GM10248 (cell line): ENCODE data around the gene ERC2.

Experiments
- CTCF ChIA-PET: fragments of 300-600 bp; sonication (Branson Sonifier 250); formaldehyde crosslinking; extraction: SDS; loops from one replicate; lab custom pipeline; 2021; ENCODE audit warnings: antibody characterized with exemption; lab: Yijun Ruan, JAX
- POLR2A ChIA-PET: fragments of 350-650 bp; sonication (Branson Sonifier 250); formaldehyde crosslinking; extraction: SDS; loops from one replicate; lab custom pipeline; 2020; ENCODE audit warnings: antibody characterized with exemption; lab: Yijun Ruan, JAX
- DNase-seq: peaks from one replicate; pipeline ENCODE4 v3.0.0; 2012; ENCODE audit errors: extremely low spot score
- CTCF ChIP-seq: IDR thresholded peaks from 2 replicates; pipeline ENCODE4 v1.5.1; 2012; ENCODE audit warnings: mild to moderate bottlenecking, low read depth; ENCODE audit errors: extremely low read depth, missing control alignments, control extremely low read depth

Gene ERC2

GRCh38 chr3:55467099-55467498, 1001.2 kb downstream of the ERC2 start:
- TF ChIP-seq CTCF: no peak
- ChIA-PET POLR2A (no interaction called here), CTCF (interaction anchor here (0.7 kb wide), 1 partner anchor 9 kb away, joined by 3 read pairs; no protein-coding TSS in a partner anchor)
- no peak for DNase-seq

- CTCF ChIA-PET: interaction anchor here (1.1 to 1.6 kb wide), 2 partner anchors 16 to 255 kb away, joined by 3 read pairs; no protein-coding TSS in a partner anchor
- no peak for DNase-seq
- POLR2A ChIA-PET: no interaction called here
- no peak for TF ChIP-seq CTCF
Observed at GRCh38 chr3:55466526-55466925, 1001.7 kb downstream of the ERC2 start.

- DNase-seq: no peak
- CTCF ChIA-PET: no interaction called here
- TF ChIP-seq CTCF: no peak
- POLR2A ChIA-PET: no interaction called here
Observed at GRCh38 chr3:55461896-55462295, 1006.4 kb downstream of the ERC2 start.

- ChIA-PET CTCF (no interaction called here), POLR2A (no interaction called here)
- no peak for TF ChIP-seq CTCF
- no peak for DNase-seq
Observed at GRCh38 chr3:55459838-55460237, 1008.4 kb downstream of the ERC2 start.
